B cell (primary cell): Measurements from ENCODE around the gene SCFD2. TPM values are rescaled to one million over a fixed set of nuclear protein-coding genes. Genes with fewer than 3 reads are reported as not detected.

Experiments
- ATAC-seq: fragments of 200-7000 bp; cut with Tn5 transposase; one replicate; pipeline ENCODE4 v1.10.0; 2021; ENCODE audit warnings: low read depth, mild to moderate bottlenecking, moderate number of reproducible peaks, moderate library complexity
- CTCF ChIA-PET: fragments of 350-600 bp; sonication (Branson Sonifier 250); formaldehyde crosslinking; loops from one replicate; lab custom pipeline; 2021; ENCODE audit warnings: antibody characterized with exemption, inconsistent platforms; lab: Charles Lee
- POLR2A ChIA-PET: fragments of 350-600 bp; sonication (Branson Sonifier 250); formaldehyde crosslinking; loops from one replicate; lab custom pipeline; 2021; ENCODE audit warnings: antibody characterized with exemption; lab: Charles Lee
- DNase-seq: peaks from one replicate; pipeline ENCODE4 v3.0.0; 2013
- H2AFZ ChIP-seq: 2 replicates; pipeline ENCODE4 v1.6.1; 2012; ENCODE audit warnings: mild to moderate bottlenecking, low read depth, low read length; ENCODE audit not compliant: insufficient read depth, poor library complexity, severe bottlenecking
- H3K27ac ChIP-seq, 2 donors: 1 replicate in 1 of 2; 2 replicates in 1 of 2; pipeline ENCODE4 v1.5.1; 2012 to 2013; ENCODE audit warnings: low read length in 2 of 2, mild to moderate bottlenecking in 2 of 2, moderate library complexity in 1 of 2
- H3K27me3 ChIP-seq, 4 experiments: fragments of 200-600 bp in 1 of 4; sonication (generic) in 1 of 4; replicated peaks in 1 of 4; 1 replicate in 2 of 4; 2 replicates in 2 of 4; pipeline versions ENCODE4 v1.6.1 to v1.7.0; 2013 to 2016; ENCODE audit warnings: low read length in 3 of 4, mild to moderate bottlenecking in 2 of 4, mixed read lengths in 1 of 4, moderate library complexity in 1 of 4; ENCODE audit not compliant: insufficient read depth in 4 of 4, control insufficient read depth in 3 of 4; ENCODE audit errors: control extremely low read depth in 1 of 4
- H3K36me3 ChIP-seq, 2 experiments: replicated peaks in 1 of 2; 1 replicate in 1 of 2; 2 replicates in 1 of 2; pipeline versions ENCODE4 v1.6.1 to v1.7.1; 2013; ENCODE audit warnings: low read length in 1 of 2; ENCODE audit not compliant: insufficient read depth in 2 of 2, control insufficient read depth in 1 of 2; ENCODE audit errors: control extremely low read depth in 1 of 2, extremely low read depth in 1 of 2
- H3K4me1 ChIP-seq, 2 donors: fragments of 200-600 bp in 1 of 2; sonication (generic) in 1 of 2; 1 replicate in 1 of 2; 2 replicates in 1 of 2; pipeline versions ENCODE4 v1.5.1 to v1.6.1; 2013 to 2017; ENCODE audit warnings: low read length in 2 of 2; ENCODE audit not compliant: control insufficient read depth in 2 of 2, insufficient read depth in 2 of 2
- H3K4me2 ChIP-seq: replicated peaks from 2 replicates; pipeline ENCODE3; 2012; ENCODE audit warnings: mild to moderate bottlenecking, low read depth, low read length; ENCODE audit not compliant: poor library complexity, severe bottlenecking
- H3K4me3 ChIP-seq, 5 experiments: fragments of 200-600 bp in 1 of 5; sonication (generic) in 1 of 5; 1 replicate in 3 of 5; 2 replicates in 2 of 5; pipeline versions ENCODE4 v1.5.1 to v1.7.0; 2011 to 2016; ENCODE audit warnings: low read length in 4 of 5, mild to moderate bottlenecking in 4 of 5, low read depth in 2 of 5, control low read depth in 1 of 5, moderate library complexity in 1 of 5; ENCODE audit not compliant: insufficient read depth in 1 of 5; ENCODE audit errors: control extremely low read depth in 1 of 5, extremely low read depth in 1 of 5
- H3K79me2 ChIP-seq: fragments of 200-600 bp; sonication (generic); one replicate; pipeline ENCODE4 v1.6.0; 2016; ENCODE audit warnings: low read length; ENCODE audit not compliant: control insufficient read depth, insufficient read depth
- H3K9ac ChIP-seq: fragments of 200-600 bp; sonication (generic); 2 replicates; pipeline ENCODE4 v1.6.1; 2017; ENCODE audit warnings: mild to moderate bottlenecking, low read length, moderate library complexity
- H3K9me3 ChIP-seq, 3 donors: one replicate each; pipeline versions ENCODE4 v1.6.1 to v1.7.1; 2013; ENCODE audit warnings: low read length in 2 of 3; ENCODE audit not compliant: control insufficient read depth in 2 of 3, insufficient read depth in 1 of 3; ENCODE audit errors: control extremely low read depth in 1 of 3
- H4K20me1 ChIP-seq: 2 replicates; pipeline ENCODE4 v1.6.0; 2012; ENCODE audit warnings: mild to moderate bottlenecking, low read length; ENCODE audit not compliant: insufficient read depth, control insufficient read depth, poor library complexity, severe bottlenecking
- H3K27ac Mint-ChIP-seq: one replicate; pipeline ENCODE4 v1.8.0; 2021; ENCODE audit warnings: mixed read lengths
- H3K27me3 Mint-ChIP-seq: one replicate; pipeline ENCODE4 v1.8.0; 2021; ENCODE audit warnings: mixed read lengths
- H3K4me1 Mint-ChIP-seq: one replicate; pipeline ENCODE4 v1.8.0; 2021; ENCODE audit warnings: mixed read lengths
- H3K4me3 Mint-ChIP-seq: one replicate; pipeline ENCODE4 v1.8.0; 2021; ENCODE audit warnings: mixed read lengths
- H3K9me3 Mint-ChIP-seq: one replicate; pipeline ENCODE4 v1.8.0; 2022; ENCODE audit warnings: mixed read lengths; ENCODE audit not compliant: insufficient read depth
- CTCF ChIP-seq: fragments of 200-600 bp; IDR thresholded peaks from one replicate; pipeline ENCODE4 v1.8.0; 2022; ENCODE audit warnings: antibody characterized with exemption, mild to moderate bottlenecking
- EZH2 ChIP-seq: IDR thresholded peaks from 2 replicates; pipeline ENCODE4 v1.6.1; 2012; ENCODE audit warnings: borderline replicate concordance, low read depth, mild to moderate bottlenecking, moderate library complexity, low read length; ENCODE audit not compliant: insufficient read depth, poor library complexity, severe bottlenecking
- WGBS: methylation state at CpG from one replicate; pipeline ENCODE4 v1.1.5; 2013; ENCODE audit warnings: missing lambda C conversion rate; ENCODE audit not compliant: insufficient coverage; 5-methylcytosine and 5-hydroxymethylcytosine counted together
- intact Hi-C: fragments of 100-400 bp; cut with micrococcal nuclease; formaldehyde crosslinking; loops from one replicate; pipeline ENCODE4 v1.10.0; 2022
- polyA plus RNA-seq: library from polyadenylated mRNA; depleted of rRNA; stranded (reverse); fragments of >200 nt; gene quantifications from 2 replicates; pipeline ENCODE4 v1.2.3, GENCODE V29; 2012
- total RNA-seq, 2 donors: library from RNA; stranded (reverse); fragments of 120-200 nt in 1 of 2; gene quantifications; 1 replicate in 1 of 2; 2 replicates in 1 of 2; pipeline versions ENCODE4 v1.2.3 to v1.2.4, GENCODE V29; 2013 to 2022

SCFD2 gene
- total and polyA plus RNA-seq, 2 donors (not counting 1 experiment from before 2014, with no cell fraction given) = 12.8 to 20.4 TPM

- ChIA-PET CTCF (no interaction called here), POLR2A (no interaction called here)
- no peaks in the 10 kb centered on the region for H3K4me1 Mint-ChIP-seq
- no peaks in the 10 kb centered on the region for H3K27me3 Mint-ChIP-seq
- Histone ChIP-seq H3K36me3 (no peaks in the 10 kb centered on the region), H3K4me3 (no peak overlapping the region), H3K4me2 (no peak overlapping the region), H2AFZ (no peak overlapping the region), H3K79me2 (no peaks in the 10 kb centered on the region), H3K9ac (no peak overlapping the region), H4K20me1 (no peaks in the 10 kb centered on the region), H3K9me3 (no peaks in the 10 kb centered on the region), H3K27ac (no peak overlapping the region), H3K4me1 (no peaks in the 10 kb centered on the region), H3K27me3 (no peaks in the 10 kb centered on the region)
- TF ChIP-seq EZH2 = no peak
- TF ChIP-seq CTCF = no peak
- H3K27ac Mint-ChIP-seq = no peak overlapping the region
- H3K4me3 Mint-ChIP-seq = no peak overlapping the region
- H3K9me3 Mint-ChIP-seq = no peaks in the 10 kb centered on the region
- intact Hi-C loops = no loop called here
- WGBS = 100% methylated on average over 1 of the region's 3 CpGs
- no peak for DNase-seq
- no peak for ATAC-seq
These were observed 247.2 kb downstream of the SCFD2 start for GRCh38 chr4:53118676-53119075.

- no peak overlapping the region for H3K4me3 ChIP-seq
- TF ChIP-seq CTCF (no peak), EZH2 (no peak)
- no peaks in the 10 kb centered on the region for H3K4me1 Mint-ChIP-seq
- no peaks in the 10 kb centered on the region for H3K36me3 ChIP-seq
- H3K79me2 ChIP-seq = no peaks in the 10 kb centered on the region
- DNase-seq (no peak), ATAC-seq (no peak)
- intact Hi-C loops = no loop called here
- H3K9me3 Mint-ChIP-seq = no peaks in the 10 kb centered on the region
- no peak overlapping the region for H3K27ac ChIP-seq
- no peaks in the 10 kb centered on the region for H3K4me1 ChIP-seq
- no peaks in the 10 kb centered on the region for H3K9me3 ChIP-seq
- no peaks in the 10 kb centered on the region for H3K27me3 Mint-ChIP-seq
- H3K4me3 Mint-ChIP-seq = no peak overlapping the region
- ChIA-PET POLR2A (no interaction called here), CTCF (no interaction called here)
- no peak overlapping the region for H3K4me2 ChIP-seq
- H2AFZ ChIP-seq = no peak overlapping the region
- no peak overlapping the region for H3K27ac Mint-ChIP-seq
- no peak overlapping the region for H3K9ac ChIP-seq
- H3K27me3 ChIP-seq = no peaks in the 10 kb centered on the region
- WGBS = 100% methylated on average over 1 of the region's 1 CpG
- no peaks in the 10 kb centered on the region for H4K20me1 ChIP-seq
These were observed 248.9 kb downstream of the SCFD2 start for GRCh38 chr4:53116954-53117353.
